H1 (cell line): ENCODE measurements around the gene PLA2R1.

Experiments
- CHD1 ChIP-seq: IDR thresholded peaks from 2 replicates; pipeline ENCODE4 v1.6.1; 2012; ENCODE audit warnings: low read depth, low read length, improper control_type of control experiment
- CTCF ChIP-seq, 3 experiments: IDR thresholded peaks; 1 replicate in 2 of 3; 2 replicates in 1 of 3; pipeline versions ENCODE4 v1.5.1 to v1.6.1; 2011; ENCODE audit warnings: low read length in 3 of 3, mild to moderate bottlenecking in 3 of 3, inconsistent platforms in 2 of 3, low read depth in 1 of 3, moderate library complexity in 1 of 3; ENCODE audit not compliant: insufficient read depth in 1 of 3; ENCODE audit errors: control extremely low read depth in 1 of 3
- EGR1 ChIP-seq: IDR thresholded peaks from 2 replicates; pipeline ENCODE4 v1.6.1; 2011; ENCODE audit warnings: low read depth, low read length, borderline replicate concordance
- EP300 ChIP-seq, 2 experiments: IDR thresholded peaks; 1 replicate in 1 of 2; 2 replicates in 1 of 2; pipeline ENCODE4 v1.6.1; 2011 to 2012; ENCODE audit warnings: low read depth in 2 of 2, low read length in 2 of 2, mild to moderate bottlenecking in 2 of 2, borderline replicate concordance in 1 of 2, inconsistent platforms in 1 of 2, moderate library complexity in 1 of 2
- EZH2 ChIP-seq: fragments of 200-600 bp; sonication (generic); IDR thresholded peaks from 2 replicates; pipeline ENCODE4 v1.7.1; 2012; ENCODE audit warnings: low read depth, mild to moderate bottlenecking, moderate library complexity, low read length, inconsistent platforms; ENCODE audit not compliant: severe bottlenecking
- GTF2F1 ChIP-seq: IDR thresholded peaks from 2 replicates; pipeline ENCODE4 v1.6.1; 2012; ENCODE audit warnings: low read depth, low read length, improper control_type of control experiment, borderline replicate concordance
- MAX ChIP-seq: IDR thresholded peaks from 2 replicates; pipeline ENCODE4 v1.6.1; 2012; ENCODE audit warnings: inconsistent platforms
- POLR2A ChIP-seq, 2 experiments: IDR thresholded peaks; 1 replicate in 1 of 2; 2 replicates in 1 of 2; pipeline ENCODE4 v1.6.1; 2011; ENCODE audit warnings: low read depth in 2 of 2, low read length in 2 of 2, mild to moderate bottlenecking in 2 of 2; ENCODE audit errors: control extremely low read depth in 1 of 2
- RAD21 ChIP-seq, 2 experiments: IDR thresholded peaks in 1 of 2; conservative IDR thresholded peaks in 1 of 2; 2 replicates each; pipeline ENCODE4 v1.6.1; 2011; ENCODE audit warnings: low read depth in 2 of 2, low read length in 2 of 2, improper control_type of control experiment in 1 of 2, inconsistent platforms in 1 of 2, mild to moderate bottlenecking in 1 of 2, moderate library complexity in 1 of 2
- TAF1 ChIP-seq: IDR thresholded peaks from 2 replicates; pipeline ENCODE4 v1.6.1; 2011; ENCODE audit warnings: mild to moderate bottlenecking, low read depth, low read length
- YY1 ChIP-seq: IDR thresholded peaks from 2 replicates; pipeline ENCODE4 v1.6.1; 2011; ENCODE audit warnings: low read depth, mild to moderate bottlenecking, low read length
- TF ChIP-seq, protein P1 (sequence below): IDR thresholded peaks from 2 replicates; pipeline ENCODE4 v1.6.1; 2011; ENCODE audit warnings: low read length, improper control_type of control experiment

DNA sequence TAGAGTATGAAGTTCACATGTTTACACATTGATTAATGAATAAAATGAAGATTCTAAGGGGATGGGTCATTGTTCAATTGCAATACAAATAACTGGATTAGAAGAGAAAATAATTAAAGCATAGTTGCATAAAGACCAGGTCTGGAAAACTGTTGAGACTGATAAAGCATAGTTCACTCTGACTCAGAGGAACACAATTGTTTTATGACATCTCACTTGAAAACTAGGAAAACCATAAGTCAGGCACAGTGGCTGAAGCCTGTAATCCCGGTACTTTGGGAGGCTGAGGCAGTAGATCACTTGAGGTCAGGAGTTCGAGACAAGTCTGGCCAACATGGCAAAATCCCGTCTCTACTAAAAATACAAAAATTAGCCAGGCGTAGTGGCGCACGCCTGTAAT lies 46.7 kb downstream of the PLA2R1 start:
- TF ChIP-seq POLR2A (IDR thresholded peaks at IDR 0.05; ENCODE audit: control extremely low read depth in 1 of 2, low read depth in 2 of 2, low read length in 2 of 2) (no peak), CTCF (IDR thresholded peaks at IDR 0.05; ENCODE audit: control extremely low read depth in 1 of 3, insufficient read depth in 1 of 3, low read depth in 1 of 3, low read length in 3 of 3) (no peak), CHD1 (no peak), EZH2 (no peak), GTF2F1 (no peak), EGR1 (no peak), RAD21 (IDR thresholded peaks at IDR 0.05 in 1 of 2, conservative IDR thresholded peaks at IDR 0.05 in 1 of 2; ENCODE audit: low read depth in 2 of 2, low read length in 2 of 2) (no peak), TAF1 (no peak), EP300 (IDR thresholded peaks at IDR 0.05; ENCODE audit: borderline replicate concordance in 1 of 2, low read depth in 2 of 2, low read length in 2 of 2) (no peak), YY1 (no peak), MAX (no peak)
- TF ChIP-seq, protein P1, sequence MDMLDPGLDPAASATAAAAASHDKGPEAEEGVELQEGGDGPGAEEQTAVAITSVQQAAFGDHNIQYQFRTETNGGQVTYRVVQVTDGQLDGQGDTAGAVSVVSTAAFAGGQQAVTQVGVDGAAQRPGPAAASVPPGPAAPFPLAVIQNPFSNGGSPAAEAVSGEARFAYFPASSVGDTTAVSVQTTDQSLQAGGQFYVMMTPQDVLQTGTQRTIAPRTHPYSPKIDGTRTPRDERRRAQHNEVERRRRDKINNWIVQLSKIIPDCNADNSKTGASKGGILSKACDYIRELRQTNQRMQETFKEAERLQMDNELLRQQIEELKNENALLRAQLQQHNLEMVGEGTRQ, result no peak
